Neural progenitor cell (in vitro differentiated cells): ENCODE data around the gene OGFOD2.

Experiments used
- CTCF ChIP-seq: fragments of 200-600 bp; sonication (generic); IDR thresholded peaks from 2 replicates; pipeline ENCODE4 v1.5.1; 2017; ENCODE audit warnings: antibody characterized with exemption, mild to moderate bottlenecking
- EZH2 ChIP-seq: fragments of 200-600 bp; sonication (generic); IDR thresholded peaks from 2 replicates; pipeline ENCODE4 v1.6.1; 2017; ENCODE audit warnings: antibody characterized with exemption, mild to moderate bottlenecking, moderate library complexity

GRCh38 chr12:123010110-123010509, 35.1 kb downstream of the OGFOD2 start:
- TF ChIP-seq CTCF (no peak), EZH2 (no peak)
